DND-41 (cell line): ENCODE results near the gene GPR137.

Experiments
- CTCF ChIP-seq: IDR thresholded peaks from 2 replicates; pipeline ENCODE4 v1.5.1; 2012; ENCODE audit warnings: borderline replicate concordance, low read length, moderate library complexity, mild to moderate bottlenecking; ENCODE audit not compliant: poor library complexity, severe bottlenecking; ENCODE audit errors: extremely low read depth
- EZH2 ChIP-seq: IDR thresholded peaks from 3 replicates; pipeline ENCODE4 v1.6.1; 2012; ENCODE audit warnings: borderline replicate concordance, low read depth, mild to moderate bottlenecking, moderate library complexity, low read length, inconsistent platforms; ENCODE audit not compliant: severe bottlenecking

GRCh38 chr11:64261556-64262080 is 24.0 kb upstream of the GPR137 start:
- TF ChIP-seq CTCF (no peak), EZH2 (no peak)
